CD14-positive monocyte (primary cell): ENCODE measurements around the gene ZYX. TPM values are rescaled to one million over a fixed set of nuclear protein-coding genes. Genes with fewer than 3 reads are reported as not detected.
"Not testable (repeated sequence)": the region's sequence is repeated elsewhere in the genome, so short reads cannot be mapped to it uniquely, and the experiment has no call there.

Experiments used
- DNase-seq, 3 donors: peaks; one replicate each; pipeline ENCODE4 v3.0.0-alpha.2; 2011 to 2022
- H2AFZ ChIP-seq: 2 replicates; pipeline ENCODE4 v1.6.0; 2012; ENCODE audit warnings: mild to moderate bottlenecking, low read depth, low read length, inconsistent platforms; ENCODE audit not compliant: insufficient read depth, poor library complexity, severe bottlenecking
- H3K27ac ChIP-seq, 2 donors: 1 replicate in 1 of 2; 2 replicates in 1 of 2; pipeline ENCODE4 v1.5.1; 2012 to 2013; ENCODE audit warnings: low read length in 2 of 2, control low read depth in 1 of 2, inconsistent platforms in 1 of 2, low read depth in 1 of 2, mild to moderate bottlenecking in 1 of 2
- H3K27me3 ChIP-seq, 2 donors: one replicate each; pipeline versions ENCODE4 v1.6.0 to v1.6.1; 2011 to 2013; ENCODE audit warnings: low read length in 2 of 2; ENCODE audit not compliant: control insufficient read depth in 2 of 2, insufficient read depth in 2 of 2
- H3K36me3 ChIP-seq, 2 donors: replicated peaks in 1 of 2; 1 replicate in 1 of 2; 2 replicates in 1 of 2; pipeline versions ENCODE4 v1.5.1 to v1.6.1; 2012 to 2013; ENCODE audit warnings: low read length in 2 of 2, control low read depth in 1 of 2, inconsistent platforms in 1 of 2, mild to moderate bottlenecking in 1 of 2; ENCODE audit not compliant: insufficient read depth in 2 of 2, control insufficient read depth in 1 of 2
- H3K4me1 ChIP-seq, 2 donors: 1 replicate in 1 of 2; 2 replicates in 1 of 2; pipeline versions ENCODE4 v1.5.1 to v1.6.1; 2012 to 2013; ENCODE audit warnings: low read length in 2 of 2, control low read depth in 1 of 2, inconsistent platforms in 1 of 2, mild to moderate bottlenecking in 1 of 2, moderate library complexity in 1 of 2; ENCODE audit not compliant: insufficient read depth in 2 of 2, control insufficient read depth in 1 of 2
- H3K4me2 ChIP-seq: replicated peaks from 2 replicates; pipeline ENCODE3; 2012; ENCODE audit warnings: low read length, moderate library complexity, mild to moderate bottlenecking; ENCODE audit not compliant: poor library complexity, severe bottlenecking; ENCODE audit errors: extremely low read depth
- H3K4me3 ChIP-seq, 3 experiments: fragments of 200-600 bp in 1 of 3; sonication (generic) in 1 of 3; replicated peaks in 1 of 3; 1 replicate in 2 of 3; 2 replicates in 1 of 3; pipeline ENCODE4 v1.5.1; 2011 to 2013; ENCODE audit warnings: low read length in 3 of 3, mild to moderate bottlenecking in 3 of 3, control low read depth in 2 of 3, low read depth in 2 of 3, inconsistent platforms in 1 of 3, moderate library complexity in 1 of 3
- H3K79me2 ChIP-seq: 2 replicates; pipeline ENCODE4 v1.6.0; 2012; ENCODE audit warnings: mild to moderate bottlenecking, control low read depth, inconsistent platforms, low read length, moderate library complexity; ENCODE audit not compliant: insufficient read depth
- H3K9ac ChIP-seq: 2 replicates; pipeline ENCODE4 v1.6.0; 2017; ENCODE audit warnings: low read length, mild to moderate bottlenecking; ENCODE audit not compliant: insufficient read depth, poor library complexity, severe bottlenecking
- H3K9me3 ChIP-seq, 2 donors: replicated peaks in 1 of 2; 1 replicate in 1 of 2; 2 replicates in 1 of 2; pipeline versions ENCODE4 v1.5.1 to v1.6.1; 2012 to 2013; ENCODE audit warnings: low read length in 2 of 2, control low read depth in 1 of 2; ENCODE audit not compliant: control insufficient read depth in 1 of 2, insufficient read depth in 1 of 2
- H4K20me1 ChIP-seq: 2 replicates; pipeline ENCODE4 v1.6.0; 2012; ENCODE audit warnings: mild to moderate bottlenecking, low read length, control low read depth, moderate library complexity; ENCODE audit not compliant: insufficient read depth
- H3K27ac Mint-ChIP-seq, 7 donors: one replicate each; pipeline ENCODE4 v1.8.0; 2020; ENCODE audit warnings: mild to moderate bottlenecking in 7 of 7, mixed read lengths in 7 of 7, moderate library complexity in 6 of 7, inconsistent platforms in 2 of 7
- H3K27me3 Mint-ChIP-seq, 3 donors: one replicate each; pipeline ENCODE4 v1.8.0; 2021 to 2022; ENCODE audit warnings: low read depth in 3 of 3, mild to moderate bottlenecking in 3 of 3, mixed read lengths in 3 of 3, moderate library complexity in 3 of 3, inconsistent platforms in 1 of 3
- H3K36me3 Mint-ChIP-seq, 2 donors: one replicate each; pipeline ENCODE4 v1.8.0; 2020; ENCODE audit warnings: mixed read lengths in 2 of 2, inconsistent platforms in 1 of 2, mild to moderate bottlenecking in 1 of 2
- H3K4me1 Mint-ChIP-seq: one replicate; pipeline ENCODE4 v1.8.0; 2020; ENCODE audit warnings: mild to moderate bottlenecking, mixed read lengths
- H3K4me3 Mint-ChIP-seq, 2 donors: one replicate each; pipeline ENCODE4 v1.8.0; 2020; ENCODE audit warnings: mild to moderate bottlenecking in 2 of 2, mixed read lengths in 2 of 2, moderate library complexity in 1 of 2
- H3K9me3 Mint-ChIP-seq, 7 donors: one replicate each; pipeline ENCODE4 v1.8.0; 2020 to 2022; ENCODE audit warnings: mixed read lengths in 7 of 7, mild to moderate bottlenecking in 6 of 7, moderate library complexity in 6 of 7, inconsistent platforms in 2 of 7
- CTCF ChIP-seq: fragments of 200-600 bp; IDR thresholded peaks from one replicate; pipeline ENCODE4 v1.8.0; 2022; ENCODE audit warnings: antibody characterized with exemption, mild to moderate bottlenecking
- WGBS: methylation state at CpG from one replicate; pipeline ENCODE4 v1.1.5; 2013; ENCODE audit warnings: missing lambda C conversion rate; ENCODE audit not compliant: insufficient coverage; 5-methylcytosine and 5-hydroxymethylcytosine counted together
- intact Hi-C, 2 donors: fragments of 100-400 bp; cut with micrococcal nuclease; formaldehyde crosslinking; loops; one replicate each; pipeline versions ENCODE4 v1.15.0 to v1.15.1; 2023
- polyA plus RNA-seq, 3 donors: library from polyadenylated mRNA; depleted of rRNA in 1 of 3; unstranded in 2 of 3; stranded (reverse) in 1 of 3; fragments of 300-500 nt in 2 of 3; fragments of >200 nt in 1 of 3; fragmentation: Illumina TruSeq in 2 of 3; gene quantifications; 1 replicate in 2 of 3; 2 replicates in 1 of 3; pipeline ENCODE4 v1.2.3, GENCODE V29; 2012 to 2021

ZYX gene
- polyA plus RNA-seq, 3 donors, result 198 to 417 (median 331) TPM

- Mint-ChIP-seq H3K36me3 (peaks cover 20 to 38% of the 10 kb centered on the region in 2 donors), H3K4me3 (no peak overlapping the region), H3K4me1 (peaks cover 10% of the 10 kb centered on the region), H3K9me3 (no peaks in the 10 kb centered on the region), H3K27ac (no peak overlapping the region), H3K27me3 (no peaks in the 10 kb centered on the region)
- Histone ChIP-seq H4K20me1 (peaks cover 10% of the 10 kb centered on the region), H3K4me1 (peaks cover 5 to 12% of the 10 kb centered on the region in 2 donors), H3K27me3 (no peaks in the 10 kb centered on the region), H3K4me3 (no peak overlapping the region), H3K79me2 (no peaks in the 10 kb centered on the region), H2AFZ (no peak overlapping the region), H3K36me3 (no peaks in the 10 kb centered on the region), H3K27ac (no peak overlapping the region), H3K4me2 (no peak overlapping the region), H3K9me3 (no peaks in the 10 kb centered on the region), H3K9ac (no peak overlapping the region)
- 95% methylated on average over 16 of the region's 20 CpGs for WGBS
- no peak for TF ChIP-seq CTCF
- intact Hi-C loops, result loop anchor here in 1 of 2 donors (10.0 kb wide), 1 partner anchor 85 kb away; the partner anchor contains the start of gene CLCN1
- no peak for DNase-seq
Measured at GRCh38 chr7:143399642-143400041, 18.5 kb downstream of the ZYX start.

- intact Hi-C loops, result loop anchor here in 1 of 2 donors (10.0 kb wide), 1 partner anchor 86 kb away; the partner anchor contains the start of gene CLCN1
- Histone ChIP-seq H3K79me2 (no peaks in the 10 kb centered on the region), H3K4me1 (no peaks in the 10 kb centered on the region), H3K27ac (no peak overlapping the region), H4K20me1 (no peaks in the 10 kb centered on the region), H3K4me2 (no peak overlapping the region), H3K4me3 (no peak overlapping the region), H2AFZ (no peak overlapping the region), H3K9me3 (no peaks in the 10 kb centered on the region), H3K27me3 (no peaks in the 10 kb centered on the region), H3K36me3 (no peaks in the 10 kb centered on the region), H3K9ac (no peak overlapping the region)
- H3K27me3 Mint-ChIP-seq, result no peaks in the 10 kb centered on the region
- H3K27ac Mint-ChIP-seq, result no peak overlapping the region
- H3K36me3 Mint-ChIP-seq, result peaks cover 20 to 34% of the 10 kb centered on the region in 2 donors
- H3K4me1 Mint-ChIP-seq, result peaks cover 4% of the 10 kb centered on the region
- WGBS, result 98% methylated on average over 11 of the region's 12 CpGs
- no peak for TF ChIP-seq CTCF
- peak in 1 of 3 donors; percentile 2 for DNase-seq
- H3K9me3 Mint-ChIP-seq, result no peaks in the 10 kb centered on the region
- H3K4me3 Mint-ChIP-seq, result no peak overlapping the region
Measured at GRCh38 chr7:143401265-143401664, 20.1 kb downstream of the ZYX start.

GRCh38 chr7:143402233-143402632 lies 21.1 kb downstream of the ZYX start:
- not testable (repeated sequence) for H3K27me3 ChIP-seq, H3K27me3 Mint-ChIP-seq, H3K4me2 ChIP-seq, H3K9me3 Mint-ChIP-seq, H3K4me1 Mint-ChIP-seq, H4K20me1 ChIP-seq, H3K27ac ChIP-seq, H3K4me3 Mint-ChIP-seq, H3K27ac Mint-ChIP-seq, H3K9me3 ChIP-seq, H3K9ac ChIP-seq, H3K36me3 ChIP-seq, H3K79me2 ChIP-seq, H3K4me3 ChIP-seq, DNase-seq, H2AFZ ChIP-seq, H3K4me1 ChIP-seq
- no CpG with 5 or more reads among the region's 4 CpGs for WGBS
- H3K36me3 Mint-ChIP-seq, result peaks cover 17 to 26% of the 10 kb centered on the region in 2 donors
- intact Hi-C loops, result loop anchor here in 1 of 2 donors (10.0 kb wide), 1 partner anchor 87 kb away; the partner anchor contains the start of gene CLCN1
